ENCODE results near the gene OR1S1.

The OR1S1 gene

DNA sequence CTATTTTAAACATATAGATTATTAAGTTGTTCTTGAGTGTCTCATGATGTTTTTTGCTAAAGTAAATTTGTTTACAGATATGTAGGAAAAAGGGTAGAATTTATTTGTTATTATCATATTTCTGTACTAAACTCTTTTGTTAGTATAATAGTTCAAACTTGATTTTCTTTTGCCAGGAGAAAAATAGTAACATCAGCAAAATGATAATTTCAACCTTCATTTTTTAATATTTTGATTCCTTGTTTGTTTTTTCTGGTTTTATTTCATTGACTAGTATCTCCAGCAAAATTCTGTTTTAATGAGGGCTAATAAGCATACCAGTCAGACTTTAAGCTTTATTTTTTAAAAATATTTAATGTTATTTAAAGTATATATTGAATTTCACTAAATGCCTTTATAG is 4.0 kb downstream of the OR1S1 start:
- no peak for TF ChIP-seq CTCF (IDR thresholded peaks at IDR 0.05; ENCODE audit: extremely low read depth, insufficient read depth, missing control alignments)
- no peak for DNase-seq (ENCODE audit: low spot score)

GRCh38 chr11:58222721-58223120 is 10.2 kb downstream of the OR1S1 start:
- in situ Hi-C loops (cut with MboI; ENCODE audit: low pct_unique_long_range_greater_than_20kb, low sequenced_read_pairs, unreplicated experiment): no loop called here
- no peak for TF ChIP-seq CTCF (IDR thresholded peaks at IDR 0.05; ENCODE audit: extremely low read depth, insufficient read depth, missing control alignments)
- DNase-seq (ENCODE audit: low spot score): no peak

More for the DNA sequence above, 4.0 kb downstream of the OR1S1 start:
- in situ Hi-C loops (cut with MboI; ENCODE audit: low pct_unique_long_range_greater_than_20kb, low sequenced_read_pairs, unreplicated experiment): no loop called here

GRCh38 chr11:58227956-58228615 is 15.6 kb downstream of the OR1S1 start:
- no peak for TF ChIP-seq CTCF (IDR thresholded peaks at IDR 0.05; ENCODE audit: extremely low read depth, insufficient read depth, missing control alignments)
- DNase-seq (ENCODE audit: low spot score): no peak
- in situ Hi-C loops (cut with MboI; ENCODE audit: low pct_unique_long_range_greater_than_20kb, low sequenced_read_pairs, unreplicated experiment): no loop called here

GRCh38 chr11:58243954-58244353 is 31.4 kb downstream of the OR1S1 start:
- in situ Hi-C loops (cut with MboI; ENCODE audit: low pct_unique_long_range_greater_than_20kb, low sequenced_read_pairs, unreplicated experiment): no loop called here
- TF ChIP-seq CTCF (IDR thresholded peaks at IDR 0.05; ENCODE audit: extremely low read depth, insufficient read depth, missing control alignments): no peak
- DNase-seq (ENCODE audit: low spot score): no peak

GRCh38 chr11:58254936-58255335 is 42.4 kb downstream of the OR1S1 start:
- TF ChIP-seq CTCF (IDR thresholded peaks at IDR 0.05; ENCODE audit: extremely low read depth, insufficient read depth, missing control alignments): no peak
- in situ Hi-C loops (cut with MboI; ENCODE audit: low pct_unique_long_range_greater_than_20kb, low sequenced_read_pairs, unreplicated experiment): no loop called here
- DNase-seq (ENCODE audit: low spot score): no peak

DNA sequence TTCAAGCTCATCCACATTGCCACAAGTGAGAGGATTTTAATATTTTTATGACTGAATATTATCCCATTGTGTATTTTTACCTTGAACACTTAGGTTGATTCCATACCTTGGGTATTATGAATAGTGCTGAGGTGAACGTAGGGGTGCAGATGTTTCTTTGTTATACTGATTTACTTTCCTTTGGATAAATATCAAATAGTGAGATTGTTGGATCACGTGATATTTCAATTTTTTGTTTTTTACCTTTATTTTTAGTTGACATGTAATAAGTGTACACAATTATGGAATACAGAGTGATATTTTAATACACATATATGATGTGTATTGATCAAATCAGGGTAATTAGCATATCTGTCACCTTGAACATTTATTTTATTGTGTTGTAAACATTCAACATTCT is 47.5 kb downstream of the OR1S1 start:
- in situ Hi-C loops (cut with MboI; ENCODE audit: low pct_unique_long_range_greater_than_20kb, low sequenced_read_pairs, unreplicated experiment): no loop called here

More for the DNA sequence above, 47.5 kb downstream of the OR1S1 start:
- no peak for TF ChIP-seq CTCF (IDR thresholded peaks at IDR 0.05; ENCODE audit: extremely low read depth, insufficient read depth, missing control alignments)
- DNase-seq (ENCODE audit: low spot score): no peak
